MCF 10A (cell line): Measurements from ENCODE around the gene ABCB1. TPM values are rescaled to one million over a fixed set of nuclear protein-coding genes. Genes with fewer than 3 reads are reported as not detected.

Experiments
- Bru-seq: library from RNA; stranded (reverse); fragments of 400-500 nt; gene quantifications from one replicate; lab custom pipeline; 2021; lab: Mats Ljungman, UMichigan
- BruChase-seq, 2 experiments: library from RNA; stranded (reverse); fragments of 400-500 nt; gene quantifications; one replicate each; lab custom pipeline; 2021; lab: Mats Ljungman, UMichigan
- BruUV-seq: library from RNA; stranded (reverse); fragments of 400-500 nt; replicated peaks from 2 replicates; lab custom pipeline; 2021; lab: Mats Ljungman, UMichigan
- CTCF ChIA-PET: fragments of 300-600 bp; sonication (Branson Sonifier 250); formaldehyde crosslinking; extraction: SDS; loops from one replicate; lab custom pipeline; 2021; ENCODE audit warnings: antibody characterized with exemption, inconsistent platforms; lab: Yijun Ruan, JAX
- POLR2A ChIA-PET: fragments of 300-600, 350-650 bp; sonication (Branson Sonifier 250); formaldehyde crosslinking; extraction: SDS; loops from one replicate; lab custom pipeline; 2020; ENCODE audit warnings: antibody characterized with exemption, inconsistent platforms; lab: Yijun Ruan, JAX
- DNase-seq: peaks from one replicate; pipeline ENCODE4 v3.0.0-alpha.2; 2018; ENCODE audit not compliant: unreplicated experiment
- H3K27ac Mint-ChIP-seq: one replicate; pipeline ENCODE4 v1.8.0; 2022; ENCODE audit warnings: mild to moderate bottlenecking, low read depth, mixed read lengths; ENCODE audit not compliant: unreplicated experiment
- H3K27me3 Mint-ChIP-seq: one replicate; pipeline ENCODE4 v1.8.0; 2022; ENCODE audit warnings: mixed read lengths; ENCODE audit not compliant: insufficient read depth, unreplicated experiment
- H3K36me3 Mint-ChIP-seq: one replicate; pipeline ENCODE4 v1.8.0; 2022; ENCODE audit warnings: mild to moderate bottlenecking, moderate library complexity, mixed read lengths; ENCODE audit not compliant: insufficient read depth, unreplicated experiment
- H3K4me1 Mint-ChIP-seq: one replicate; pipeline ENCODE4 v1.8.0; 2022; ENCODE audit warnings: mixed read lengths; ENCODE audit not compliant: insufficient read depth, unreplicated experiment
- H3K4me3 Mint-ChIP-seq: one replicate; pipeline ENCODE4 v1.8.0; 2022; ENCODE audit warnings: mild to moderate bottlenecking, moderate library complexity, mixed read lengths; ENCODE audit not compliant: unreplicated experiment
- H3K9me3 Mint-ChIP-seq: one replicate; pipeline ENCODE4 v1.8.0; 2022; ENCODE audit warnings: mixed read lengths; ENCODE audit not compliant: unreplicated experiment
- intact Hi-C: fragments of 100-400 bp; cut with micrococcal nuclease; formaldehyde crosslinking; loops from 2 replicates; pipeline ENCODE4 v1.14.1; 2022
- long read RNA-seq: library from polyadenylated mRNA; stranded (forward); transcript quantifications from one replicate; pipeline ENCODE4 v2.0.0, GENCODE V29; 2022
- total RNA-seq: library from RNA; stranded (reverse); gene quantifications from 2 replicates; pipeline ENCODE4 v1.2.3, GENCODE V29; 2022
- TF ChIP-seq, protein P1 (sequence below): fragments of 200-600 bp; IDR thresholded peaks from one replicate; pipeline ENCODE4 v1.8.0; 2022; ENCODE audit warnings: antibody characterized with exemption, mild to moderate bottlenecking; ENCODE audit not compliant: unreplicated experiment

Gene ABCB1
- total RNA-seq (not detected in 2 replicates), Bru-seq, nascent RNA (percentile 1 among the genes with signal in this experiment), BruChase-seq, experiment 1, labeled RNA remaining after a 6-hour chase (percentile 4 among the genes with signal in this experiment), BruChase-seq, experiment 2, labeled RNA remaining after a 2-hour chase (percentile 1 among the genes with signal in this experiment)
- long read RNA-seq: 0 reads

DNA sequence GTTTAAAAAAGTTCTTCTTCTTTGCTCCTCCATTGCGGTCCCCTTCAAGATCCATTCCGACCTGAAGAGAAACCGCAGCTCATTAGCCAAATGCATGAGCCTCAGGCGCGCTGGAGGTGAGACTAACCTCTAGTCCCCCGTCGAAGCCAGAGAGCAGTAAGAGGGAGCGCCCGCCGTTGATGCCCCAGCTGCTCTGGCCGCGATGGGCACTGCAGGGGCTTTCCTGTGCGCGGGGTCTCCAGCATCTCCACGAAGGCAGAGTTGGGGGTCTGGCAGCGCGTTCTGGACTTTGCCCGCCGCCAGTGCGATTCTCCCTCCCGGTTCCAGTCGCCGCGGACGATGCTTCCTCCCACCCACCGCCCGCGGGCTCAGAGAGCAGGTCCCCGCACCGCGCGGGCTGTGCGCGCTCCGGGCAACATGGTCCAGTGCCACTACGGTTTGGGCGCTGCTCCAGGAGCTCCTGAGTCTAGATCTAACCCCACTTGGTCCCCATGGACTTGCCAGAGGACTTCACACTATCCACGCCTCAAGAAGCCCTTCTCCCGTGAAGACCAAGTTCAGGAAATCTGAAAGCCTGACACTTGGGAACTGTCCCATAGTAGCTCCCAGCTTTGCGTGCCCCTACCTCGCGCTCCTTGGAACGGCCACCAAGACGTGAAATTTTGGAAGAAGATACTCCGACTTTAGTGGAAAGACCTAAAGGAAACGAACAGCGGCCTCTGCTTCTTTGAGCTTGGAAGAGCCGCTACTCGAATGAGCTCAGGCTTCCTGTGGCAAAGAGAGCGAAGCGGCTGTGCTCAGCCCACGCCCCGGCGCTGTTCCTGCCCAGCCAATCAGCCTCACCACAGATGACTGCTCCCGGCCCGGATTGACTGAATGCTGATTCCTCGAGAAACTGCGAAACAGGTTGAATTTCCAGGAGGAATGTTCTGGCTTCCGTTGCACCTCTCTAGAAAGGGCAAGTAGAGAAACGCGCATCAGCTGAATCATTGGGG, at the start of gene ABCB1:
ABCB1 (minus strand) TSS at position 755 of the 995 bp plus-strand sequence; CDS start at position 55, 700 bp downstream.
- BruUV-seq: no TSS peak
- no peak within 1 kb of the TSS for H3K27ac Mint-ChIP-seq
- H3K27me3 Mint-ChIP-seq: peaks cover 96% of the 10 kb centered on the region
- TF ChIP-seq, protein P1, sequence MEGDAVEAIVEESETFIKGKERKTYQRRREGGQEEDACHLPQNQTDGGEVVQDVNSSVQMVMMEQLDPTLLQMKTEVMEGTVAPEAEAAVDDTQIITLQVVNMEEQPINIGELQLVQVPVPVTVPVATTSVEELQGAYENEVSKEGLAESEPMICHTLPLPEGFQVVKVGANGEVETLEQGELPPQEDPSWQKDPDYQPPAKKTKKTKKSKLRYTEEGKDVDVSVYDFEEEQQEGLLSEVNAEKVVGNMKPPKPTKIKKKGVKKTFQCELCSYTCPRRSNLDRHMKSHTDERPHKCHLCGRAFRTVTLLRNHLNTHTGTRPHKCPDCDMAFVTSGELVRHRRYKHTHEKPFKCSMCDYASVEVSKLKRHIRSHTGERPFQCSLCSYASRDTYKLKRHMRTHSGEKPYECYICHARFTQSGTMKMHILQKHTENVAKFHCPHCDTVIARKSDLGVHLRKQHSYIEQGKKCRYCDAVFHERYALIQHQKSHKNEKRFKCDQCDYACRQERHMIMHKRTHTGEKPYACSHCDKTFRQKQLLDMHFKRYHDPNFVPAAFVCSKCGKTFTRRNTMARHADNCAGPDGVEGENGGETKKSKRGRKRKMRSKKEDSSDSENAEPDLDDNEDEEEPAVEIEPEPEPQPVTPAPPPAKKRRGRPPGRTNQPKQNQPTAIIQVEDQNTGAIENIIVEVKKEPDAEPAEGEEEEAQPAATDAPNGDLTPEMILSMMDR: no peak
- intact Hi-C loops: no loop called here
- H3K4me1 Mint-ChIP-seq: peaks cover 6% of the 10 kb centered on the region
- no peaks in the 10 kb centered on the region for H3K36me3 Mint-ChIP-seq
- ChIA-PET CTCF (interaction anchor here (0.6 to 1.6 kb wide), 4 partner anchors 14 to 569 kb away, joined by 3 to 4 read pairs (median 3); no protein-coding TSS in a partner anchor), POLR2A (interaction anchor here (0.6 to 1.4 kb wide), 3 partner anchors 9 to 529 kb away, joined by 3 to 4 read pairs (median 3); no protein-coding TSS in a partner anchor)
- DNase-seq: no peak
- no peaks in the 10 kb centered on the region for H3K9me3 Mint-ChIP-seq
- H3K4me3 Mint-ChIP-seq: no peak within 1 kb of the TSS

DNA sequence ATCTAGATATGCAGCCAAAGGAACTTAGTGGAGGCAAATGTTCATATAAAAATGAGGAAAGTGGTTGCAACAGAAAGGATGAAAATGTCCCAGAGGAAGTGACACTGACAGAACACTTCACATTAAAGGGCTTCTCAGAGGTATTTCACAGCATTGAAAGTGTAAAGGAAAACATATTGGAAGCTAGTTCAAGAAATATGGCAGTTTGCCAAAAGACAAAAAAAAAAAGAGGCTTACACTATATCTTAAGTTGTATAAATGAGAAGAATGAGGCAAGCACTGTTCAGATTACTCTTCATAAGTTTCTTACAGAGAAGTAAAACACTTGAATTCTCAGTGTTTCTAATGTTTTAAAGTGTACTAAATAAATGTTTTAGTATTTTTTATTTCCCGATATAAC, 47.6 kb upstream of the ABCB1 start:
- POLR2A ChIA-PET: no interaction called here
- no peak overlapping the region for H3K27ac Mint-ChIP-seq
- CTCF ChIA-PET: no interaction called here
- no peak overlapping the region for H3K4me3 Mint-ChIP-seq
- BruUV-seq: no TSS peak
- TF ChIP-seq, protein P1: no peak
- no peaks in the 10 kb centered on the region for H3K4me1 Mint-ChIP-seq
- no peaks in the 10 kb centered on the region for H3K9me3 Mint-ChIP-seq
- intact Hi-C loops: no loop called here
- H3K36me3 Mint-ChIP-seq: no peaks in the 10 kb centered on the region
- peaks cover 40% of the 10 kb centered on the region for H3K27me3 Mint-ChIP-seq
- DNase-seq: no peak

DNA sequence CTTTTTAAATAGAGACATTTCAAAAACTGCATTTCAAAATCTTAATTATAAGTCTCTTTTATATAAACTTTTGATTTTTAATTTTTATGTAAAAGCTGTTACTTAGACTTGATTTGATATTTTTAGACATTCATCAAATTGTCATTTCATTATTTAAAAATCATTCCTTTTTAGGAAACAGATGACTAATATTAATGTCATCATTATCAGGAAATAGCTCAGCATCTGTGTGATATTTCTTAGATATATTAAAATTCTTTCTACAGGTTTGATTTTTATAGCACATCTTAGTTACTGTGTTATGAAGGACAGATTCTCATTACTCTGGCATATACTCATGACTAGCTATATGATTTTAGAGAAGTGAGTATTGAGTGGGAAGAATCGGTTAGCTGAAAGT, 44.8 kb upstream of the ABCB1 start:
- ChIA-PET CTCF (interaction anchor here (0.5 to 1.3 kb wide), 2 partner anchors 9 to 13 kb away, joined by 3 to 6 read pairs; no protein-coding TSS in a partner anchor), POLR2A (interaction anchor here (0.9 kb wide), 1 partner anchor 187 kb away, joined by 3 read pairs; no protein-coding TSS in a partner anchor)
- TF ChIP-seq, protein P1: no peak
- Mint-ChIP-seq H3K36me3 (no peaks in the 10 kb centered on the region), H3K4me1 (no peaks in the 10 kb centered on the region), H3K4me3 (no peak overlapping the region), H3K27me3 (peaks cover 39% of the 10 kb centered on the region), H3K9me3 (no peaks in the 10 kb centered on the region), H3K27ac (no peak overlapping the region)
- BruUV-seq: no TSS peak
- DNase-seq: no peak
- intact Hi-C loops: no loop called here

DNA sequence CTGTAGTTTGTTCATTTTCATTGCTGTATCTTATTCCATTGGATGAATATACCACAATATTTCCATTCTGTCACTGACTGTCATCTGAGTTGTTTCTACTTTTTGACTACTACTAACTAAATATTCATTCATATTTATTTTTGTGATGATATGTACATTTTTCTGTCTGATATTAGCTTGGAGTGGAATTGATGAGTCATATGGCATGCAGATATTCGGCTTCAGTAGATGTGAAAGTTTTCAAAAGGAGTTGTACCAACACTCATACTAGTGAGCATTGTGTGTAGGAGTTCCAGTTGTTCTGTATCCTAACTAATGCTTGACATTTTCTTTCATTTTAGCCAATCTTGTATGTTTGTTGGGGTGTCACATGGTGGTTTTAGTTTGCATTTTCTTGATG, 35.2 kb upstream of the ABCB1 start:
- Mint-ChIP-seq H3K9me3 (no peaks in the 10 kb centered on the region), H3K4me1 (no peaks in the 10 kb centered on the region), H3K27me3 (peaks cover 9% of the 10 kb centered on the region), H3K4me3 (no peak overlapping the region), H3K36me3 (no peaks in the 10 kb centered on the region), H3K27ac (no peak overlapping the region)
- no TSS peak for BruUV-seq
- intact Hi-C loops: no loop called here
- DNase-seq: no peak
- TF ChIP-seq, protein P1: no peak
- POLR2A ChIA-PET: no interaction called here
- CTCF ChIA-PET: interaction anchor here (1.4 kb wide), 1 partner anchor 10 kb away, joined by 3 read pairs; no protein-coding TSS in a partner anchor
